Activated naive CD8-positive, alpha-beta T cell treated with anti-CD3 and anti-CD28 coated beads, Interleukin-2, amount 50 U/mL, for 16 hours (primary cell): ENCODE results near the gene SART3.
"Not testable (repeated sequence)": the region's sequence is repeated elsewhere in the genome, so short reads cannot be mapped to it uniquely, and the experiment has no call there.

ENCODE experiments used
- DNase-seq: peaks from one replicate; pipeline ENCODE4 v3.0.0-alpha.2; 2020; ENCODE audit warnings: low read depth, low spot score

SART3 gene

DNA sequence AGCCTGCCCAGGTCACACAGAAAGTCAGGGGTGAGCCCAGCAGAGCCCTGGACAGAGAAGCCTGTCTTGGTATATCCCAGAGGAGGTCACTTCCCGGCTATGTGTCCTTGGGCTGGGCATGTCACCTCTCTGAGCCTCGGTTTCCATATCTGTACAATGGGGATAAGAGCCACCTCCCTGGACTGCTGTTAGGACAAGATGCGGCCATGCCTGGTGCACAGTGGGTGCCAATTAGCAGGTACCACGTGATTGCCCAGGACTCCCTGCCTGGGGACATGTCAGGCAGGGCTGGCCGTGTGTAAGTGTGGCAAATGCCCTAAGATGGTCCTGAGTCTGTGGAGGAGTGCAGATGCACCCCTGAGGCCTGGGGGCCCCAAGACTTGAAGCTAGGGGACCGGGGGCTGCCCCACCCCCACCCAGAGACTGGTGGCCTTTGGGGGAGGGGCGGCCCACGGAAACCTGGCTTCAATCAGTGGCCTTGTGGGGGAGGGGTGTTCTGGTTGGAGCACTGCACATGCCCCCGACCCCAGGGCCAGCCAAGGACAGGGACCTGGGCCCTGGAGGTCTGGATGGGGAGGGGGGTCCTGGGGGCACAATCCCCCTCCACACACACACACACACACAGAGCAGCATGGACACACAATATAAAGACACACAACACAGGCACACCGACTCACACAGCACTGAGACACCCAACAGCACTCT, 36.0 kb upstream of the SART3 start:
- DNase-seq = no peak

GRCh38 chr12:108595711-108596647, 35.0 kb upstream of the SART3 start:
- no peak for DNase-seq

- no peak for DNase-seq
Measured at GRCh38 chr12:108594960-108595710, 34.2 kb upstream of the SART3 start.

DNA sequence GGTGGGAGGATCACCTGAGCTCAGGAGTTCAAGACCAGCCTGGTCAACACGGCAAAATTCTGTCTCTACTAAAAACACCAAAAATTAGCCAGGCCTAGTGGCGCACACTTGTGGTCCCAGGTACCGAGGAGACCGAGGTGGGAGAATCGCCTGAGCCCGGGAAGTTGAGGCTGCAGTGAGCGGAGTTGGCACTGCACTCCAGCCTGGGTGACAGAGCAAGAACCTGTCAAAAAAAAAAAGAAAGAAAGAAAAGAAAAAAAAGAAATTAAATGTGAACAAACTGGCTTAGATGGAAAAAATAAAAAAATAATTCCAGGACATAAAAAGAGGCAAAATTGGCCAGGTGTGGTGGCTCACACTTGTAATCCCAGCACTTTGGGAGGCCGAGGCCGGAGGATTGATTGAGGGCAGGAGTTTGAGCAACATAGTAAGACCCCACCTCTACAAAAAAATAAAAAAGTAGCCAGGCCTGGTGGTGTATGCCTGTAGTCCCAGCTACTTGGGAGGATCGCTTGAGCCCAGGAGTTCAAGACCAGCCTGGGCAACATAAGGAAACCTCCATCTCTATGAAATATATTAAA, 33.4 kb upstream of the SART3 start:
- DNase-seq = no peak

- DNase-seq = no peak
Measured at GRCh38 chr12:108592033-108592909, 31.3 kb upstream of the SART3 start.

- DNase-seq = no peak
Measured at GRCh38 chr12:108591267-108591980, 30.5 kb upstream of the SART3 start.

DNA sequence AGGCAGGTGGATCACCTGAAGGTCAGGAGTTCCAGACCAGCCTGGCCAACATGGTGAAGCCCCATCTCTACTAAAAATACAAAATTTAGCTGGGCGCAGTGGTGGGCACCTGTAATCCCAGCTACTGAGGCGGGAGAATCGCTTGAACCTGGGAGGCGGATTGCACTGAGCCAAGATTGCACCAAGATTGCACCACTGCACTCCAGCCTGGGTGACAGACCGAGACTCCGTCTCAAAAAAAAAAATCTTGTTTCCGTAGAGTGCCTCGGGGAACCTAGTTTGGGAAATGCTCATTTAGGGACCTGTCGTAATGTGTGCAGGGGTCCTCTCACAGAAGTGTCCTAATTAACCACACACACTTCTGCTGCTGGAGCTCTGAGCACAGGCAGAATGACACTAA, 29.5 kb upstream of the SART3 start:
- not testable (repeated sequence) for DNase-seq

- DNase-seq = no peak
Measured at GRCh38 chr12:108589840-108590229, 28.9 kb upstream of the SART3 start.

GRCh38 chr12:108589028-108589839, 28.3 kb upstream of the SART3 start:
- no peak for DNase-seq

DNA sequence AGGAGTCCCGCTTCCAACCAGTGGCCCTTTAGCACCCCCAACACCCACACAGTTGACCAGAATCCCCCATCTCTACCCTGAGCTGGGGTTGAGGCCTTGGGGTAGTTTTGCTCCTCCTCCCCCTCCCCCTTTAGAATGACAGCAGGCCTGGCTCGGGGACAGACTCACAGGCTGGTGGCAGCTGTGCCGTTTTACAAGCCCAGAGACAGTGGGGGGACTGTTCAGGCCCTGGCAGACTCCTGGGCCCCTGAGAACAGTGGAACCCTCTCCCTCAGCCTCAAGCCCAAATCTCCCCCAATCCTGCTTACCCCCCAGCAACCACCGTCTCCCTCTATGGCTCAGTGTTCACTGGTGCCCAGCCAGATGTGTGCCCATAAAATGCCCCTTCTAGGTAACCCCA, 26.9 kb upstream of the SART3 start:
- no peak for DNase-seq

GRCh38 chr12:108586306-108586705, 25.3 kb upstream of the SART3 start:
- no peak for DNase-seq

DNA sequence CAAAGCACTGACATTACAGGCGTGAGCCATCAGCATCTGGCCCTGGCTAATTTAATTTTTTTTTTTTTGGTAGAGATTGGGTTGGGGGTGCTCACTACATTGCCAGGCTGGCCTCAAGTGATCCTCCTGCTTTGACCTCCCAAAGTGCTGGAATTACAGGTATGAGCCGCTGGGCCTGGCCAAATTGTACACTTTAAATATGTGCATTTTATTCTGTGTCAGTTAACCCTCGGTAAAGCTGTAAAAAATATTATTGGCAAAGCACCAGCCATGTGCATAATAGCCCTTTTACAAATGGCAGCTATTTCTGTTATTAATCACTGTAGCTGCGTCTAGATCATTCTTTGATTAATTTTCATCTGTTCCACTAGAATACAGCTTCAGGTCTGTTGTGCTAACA, 24.9 kb upstream of the SART3 start:
- DNase-seq = no peak

DNA sequence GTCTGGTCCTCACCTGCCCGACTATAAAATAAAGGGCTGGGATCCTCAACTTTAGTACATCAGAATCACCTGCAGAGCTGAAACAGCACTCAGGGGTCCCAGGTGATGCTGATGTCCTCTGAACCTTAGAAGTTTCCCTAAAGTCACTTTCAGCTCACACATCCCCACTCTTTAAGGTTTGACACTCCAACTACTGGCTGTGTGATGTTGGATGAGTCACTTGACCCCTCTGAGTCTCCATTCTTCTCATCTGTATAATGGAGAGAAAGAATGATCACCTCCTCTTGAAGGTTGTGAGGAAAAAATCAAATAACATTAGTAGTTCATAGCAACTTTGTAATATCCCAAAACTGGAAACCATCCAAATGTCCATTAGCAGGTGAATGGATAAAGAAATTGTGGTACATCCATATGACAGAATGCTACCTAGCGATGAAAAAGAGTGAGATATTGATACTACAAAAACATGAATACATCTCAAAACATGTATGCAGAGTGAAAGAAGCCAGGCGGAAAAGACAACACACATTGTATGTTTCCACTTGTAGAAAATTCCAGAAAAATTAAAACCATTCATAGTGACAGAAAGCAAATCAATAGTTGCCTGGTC, 23.6 kb upstream of the SART3 start:
- DNase-seq = no peak

GRCh38 chr12:108583991-108584390, 23.0 kb upstream of the SART3 start:
- no peak for DNase-seq

GRCh38 chr12:108582978-108583770, 22.2 kb upstream of the SART3 start:
- no peak for DNase-seq

GRCh38 chr12:108582509-108582908, 21.5 kb upstream of the SART3 start:
- DNase-seq = no peak

GRCh38 chr12:108581311-108582227, 20.6 kb upstream of the SART3 start:
- no peak for DNase-seq
